Spleen (tissue), 11 donors: ENCODE data around the gene SCRN2. TPM values are rescaled to one million over a fixed set of nuclear protein-coding genes. Genes with fewer than 3 reads are reported as not detected.
A peak's percentile ranks its signal among the peaks of the same experiment; 100 is the strongest.

Source experiments
- DNase-seq: peaks from one replicate; pipeline ENCODE4 v3.0.0-alpha.2; 2020
- H3K27ac ChIP-seq, 8 donors: fragments of 200-600 bp; sonication (generic) in 7 of 8; 1 replicate in 4 of 8; 2 replicates in 4 of 8; pipeline versions ENCODE4 v1.5.0 to v1.8.0; 2016 to 2021; ENCODE audit warnings: inconsistent platforms in 4 of 8, mild to moderate bottlenecking in 4 of 8, moderate library complexity in 1 of 8
- H3K27me3 ChIP-seq, 7 donors: fragments of 200-600 bp; sonication (generic) in 6 of 7; replicated peaks in 1 of 7; 1 replicate in 4 of 7; 2 replicates in 3 of 7; pipeline versions ENCODE4 v1.5.0 to v1.8.0; 2016 to 2021; ENCODE audit warnings: inconsistent platforms in 3 of 7, mild to moderate bottlenecking in 1 of 7
- H3K36me3 ChIP-seq, 6 donors: fragments of 200-600 bp; sonication (generic) in 5 of 6; 1 replicate in 4 of 6; 2 replicates in 2 of 6; pipeline versions ENCODE4 v1.5.0 to v1.8.0; 2016 to 2021; ENCODE audit warnings: inconsistent platforms in 2 of 6
- H3K4me1 ChIP-seq, 6 donors: fragments of 200-600 bp; sonication (generic) in 5 of 6; 1 replicate in 3 of 6; 2 replicates in 3 of 6; pipeline versions ENCODE4 v1.5.0 to v1.8.0; 2016 to 2021; ENCODE audit warnings: inconsistent platforms in 3 of 6
- H3K4me3 ChIP-seq, 8 donors: fragments of 200-600 bp; sonication (generic) in 7 of 8; 1 replicate in 4 of 8; 2 replicates in 4 of 8; pipeline versions ENCODE4 v1.5.0 to v1.8.0; 2016 to 2021; ENCODE audit warnings: inconsistent platforms in 4 of 8, mild to moderate bottlenecking in 4 of 8, moderate library complexity in 2 of 8
- H3K9me3 ChIP-seq, 8 donors: fragments of 200-600 bp; sonication (generic) in 7 of 8; 1 replicate in 4 of 8; 2 replicates in 4 of 8; pipeline versions ENCODE4 v1.5.0 to v1.8.0; 2016 to 2021; ENCODE audit warnings: inconsistent platforms in 4 of 8
- CTCF ChIP-seq, 11 experiments: fragments of 200-600 bp in 7 of 11; fragments of 450-650 bp in 4 of 11; sonication (generic) in 4 of 11; IDR thresholded peaks in 8 of 11; conservative IDR thresholded peaks in 3 of 11; 1 replicate in 7 of 11; 2 replicates in 4 of 11; pipeline versions ENCODE4 v1.4.0 to v1.8.0; 2016 to 2021; ENCODE audit warnings: antibody characterized with exemption in 11 of 11, inconsistent platforms in 4 of 11, mild to moderate bottlenecking in 1 of 11
- POLR2A ChIP-seq, 3 donors: fragments of 450-650 bp; IDR thresholded peaks; one replicate each; pipeline ENCODE4 v1.5.1; 2017; ENCODE audit warnings: antibody characterized with exemption in 3 of 3, mild to moderate bottlenecking in 1 of 3
- POLR2AphosphoS5 ChIP-seq, 3 donors: sonication (generic); formaldehyde crosslinking; IDR thresholded peaks; one replicate each; pipeline ENCODE4 v1.5.1; 2017; ENCODE audit warnings: antibody characterized with exemption in 3 of 3
- WGBS, 5 donors: extraction: QIAGEN DNeasy Blood & Tissue Kit in 3 of 5; methylation state at CpG; one replicate each; pipeline versions ENCODE4 v1.1.5 to v1.1.7; 2013 to 2018; 5-methylcytosine and 5-hydroxymethylcytosine counted together
- intact Hi-C: fragments of 100-400 bp; cut with DNase I; formaldehyde crosslinking; loops from one replicate; pipeline ENCODE4 v1.15.0; 2023; ENCODE audit warnings: low total_unique reads
- polyA plus RNA-seq, 3 donors: library from polyadenylated mRNA; stranded (reverse); fragments of 200-250 nt; gene quantifications; one replicate each; pipeline ENCODE4 v1.2.1, GENCODE V29; 2013
- total RNA-seq, 7 donors: library from RNA; depleted of rRNA in 3 of 7; stranded (reverse); fragments of >200 nt in 3 of 7; fragmentation: NEBNext Ultra II Directional in 4 of 7; extraction: Animal tissue kit (Norgen Biotek cat#: 25700) in 4 of 7; gene quantifications; one replicate each; pipeline versions ENCODE4 v1.1.0 to v1.2.1, GENCODE V29; 2016 to 2021
- donor health status: healthy with polysubstance abuse.
- donor health status: DM: no; HTN: no; CAD: no; lungs with moderate emphysema.
- donor health status: DM: no; HTN: no; CAD: no.
- donor health status: Bipolar disorder and iron deficiency.
- donor health status: healthy.
- donor health status: DM: no; HTN: no; CAD: no.
- donor health status: DM: yes; HTN: yes; CAD: no.

The SCRN2 gene
- total and polyA plus RNA-seq, 10 donors = 37.5 to 59.4 (median 49.7) TPM

- peak overlapping the region; percentile 65 to 84 (median 80) for H3K27ac ChIP-seq
- peaks cover 0 to 26% (median 11%) of the 10 kb centered on the region in 6 donors for H3K36me3 ChIP-seq
- no peak for DNase-seq
- peaks cover 21 to 69% (median 50%) of the 10 kb centered on the region in 6 donors for H3K4me1 ChIP-seq
- peak overlapping the region in 6 of 8 donors; percentile 74 to 86 (median 78) for H3K4me3 ChIP-seq
- intact Hi-C loops = loop anchor here (2.0 kb wide), 1 partner anchor 49 kb away; no protein-coding TSS in a partner anchor
- 60 to 76% (median 73%) methylated on average over 16 of the region's 16 CpGs for WGBS, 5 donors
- no peak for TF ChIP-seq POLR2AphosphoS5 (IDR thresholded peaks at IDR 0.05)
- peak in 3 of 11 experiments; percentile 23 to 32 (median 31) for TF ChIP-seq CTCF (IDR thresholded peaks at IDR 0.05 in 8 of 11, conservative IDR thresholded peaks at IDR 0.05 in 3 of 11)
- H3K27me3 ChIP-seq = peaks cover 0 to 30% (median 7%) of the 10 kb centered on the region in 7 donors
- H3K9me3 ChIP-seq = no peaks in the 10 kb centered on the region
These were observed 617 bp upstream of the SCRN2 start for GRCh38 chr17:47841488-47842291.

GRCh38 chr17:47840001-47840741 lies 902 bp downstream of the SCRN2 start:
- H3K27ac ChIP-seq = peak overlapping the region in 7 of 8 donors; percentile 65 to 84 (median 82)
- peaks cover 0 to 41% (median 15%) of the 10 kb centered on the region in 6 donors for H3K36me3 ChIP-seq
- H3K4me3 ChIP-seq = peak overlapping the region; percentile 74 to 96 (median 82)
- no peak for TF ChIP-seq POLR2A (IDR thresholded peaks at IDR 0.05)
- TF ChIP-seq CTCF (IDR thresholded peaks at IDR 0.05 in 8 of 11, conservative IDR thresholded peaks at IDR 0.05 in 3 of 11) = no peak
- no peak for TF ChIP-seq POLR2AphosphoS5 (IDR thresholded peaks at IDR 0.05)
- H3K4me1 ChIP-seq = peaks cover 21 to 83% (median 55%) of the 10 kb centered on the region in 6 donors
- no peak for DNase-seq
- 46 to 61% (median 55%) methylated on average over 12 to 17 of the region's 17 CpGs for WGBS, 5 donors
- intact Hi-C loops = no loop called here
- H3K9me3 ChIP-seq = no peaks in the 10 kb centered on the region
- peaks cover 0 to 15% (median 0%) of the 10 kb centered on the region in 7 donors for H3K27me3 ChIP-seq

- Histone ChIP-seq H3K36me3 (peaks cover 0 to 42% (median 15%) of the 10 kb centered on the region in 6 donors), H3K27me3 (peaks cover 0 to 5% (median 0%) of the 10 kb centered on the region in 7 donors), H3K4me3 (no peak overlapping the region), H3K4me1 (peaks cover 21 to 94% (median 63%) of the 10 kb centered on the region in 6 donors), H3K9me3 (no peaks in the 10 kb centered on the region), H3K27ac (peak overlapping the region in 1 of 8 donors; percentile 85)
- 84 to 95% (median 85%) methylated on average over 4 to 5 of the region's 5 CpGs for WGBS, 5 donors
- intact Hi-C loops = no loop called here
- DNase-seq = no peak
- TF ChIP-seq POLR2A (IDR thresholded peaks at IDR 0.05) (no peak), CTCF (IDR thresholded peaks at IDR 0.05 in 8 of 11, conservative IDR thresholded peaks at IDR 0.05 in 3 of 11) (no peak), POLR2AphosphoS5 (IDR thresholded peaks at IDR 0.05) (no peak)
These were observed 2.0 kb downstream of the SCRN2 start for GRCh38 chr17:47839071-47839470.
